Melanocyte of skin (primary cell): ENCODE data around the gene ACKR1. TPM values are rescaled to one million over a fixed set of nuclear protein-coding genes. Genes with fewer than 3 reads are reported as not detected.

Experiments used
- small RNA-seq, 2 donors: library from RNA; depleted of rRNA; stranded (forward); fragments of <200 nt; gene quantifications; one replicate each; pipeline ENCODE3, GENCODE V24; 2012
- total RNA-seq, 2 donors: library from RNA; depleted of rRNA; stranded (reverse); fragments of >200 nt; gene quantifications; 2 replicates each; pipeline ENCODE4 v1.2.3, GENCODE V29; 2012

ACKR1 gene, protein sequence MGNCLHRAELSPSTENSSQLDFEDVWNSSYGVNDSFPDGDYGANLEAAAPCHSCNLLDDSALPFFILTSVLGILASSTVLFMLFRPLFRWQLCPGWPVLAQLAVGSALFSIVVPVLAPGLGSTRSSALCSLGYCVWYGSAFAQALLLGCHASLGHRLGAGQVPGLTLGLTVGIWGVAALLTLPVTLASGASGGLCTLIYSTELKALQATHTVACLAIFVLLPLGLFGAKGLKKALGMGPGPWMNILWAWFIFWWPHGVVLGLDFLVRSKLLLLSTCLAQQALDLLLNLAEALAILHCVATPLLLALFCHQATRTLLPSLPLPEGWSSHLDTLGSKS
- total RNA-seq: under 1 TPM; under 0.01 TPM

DNA sequence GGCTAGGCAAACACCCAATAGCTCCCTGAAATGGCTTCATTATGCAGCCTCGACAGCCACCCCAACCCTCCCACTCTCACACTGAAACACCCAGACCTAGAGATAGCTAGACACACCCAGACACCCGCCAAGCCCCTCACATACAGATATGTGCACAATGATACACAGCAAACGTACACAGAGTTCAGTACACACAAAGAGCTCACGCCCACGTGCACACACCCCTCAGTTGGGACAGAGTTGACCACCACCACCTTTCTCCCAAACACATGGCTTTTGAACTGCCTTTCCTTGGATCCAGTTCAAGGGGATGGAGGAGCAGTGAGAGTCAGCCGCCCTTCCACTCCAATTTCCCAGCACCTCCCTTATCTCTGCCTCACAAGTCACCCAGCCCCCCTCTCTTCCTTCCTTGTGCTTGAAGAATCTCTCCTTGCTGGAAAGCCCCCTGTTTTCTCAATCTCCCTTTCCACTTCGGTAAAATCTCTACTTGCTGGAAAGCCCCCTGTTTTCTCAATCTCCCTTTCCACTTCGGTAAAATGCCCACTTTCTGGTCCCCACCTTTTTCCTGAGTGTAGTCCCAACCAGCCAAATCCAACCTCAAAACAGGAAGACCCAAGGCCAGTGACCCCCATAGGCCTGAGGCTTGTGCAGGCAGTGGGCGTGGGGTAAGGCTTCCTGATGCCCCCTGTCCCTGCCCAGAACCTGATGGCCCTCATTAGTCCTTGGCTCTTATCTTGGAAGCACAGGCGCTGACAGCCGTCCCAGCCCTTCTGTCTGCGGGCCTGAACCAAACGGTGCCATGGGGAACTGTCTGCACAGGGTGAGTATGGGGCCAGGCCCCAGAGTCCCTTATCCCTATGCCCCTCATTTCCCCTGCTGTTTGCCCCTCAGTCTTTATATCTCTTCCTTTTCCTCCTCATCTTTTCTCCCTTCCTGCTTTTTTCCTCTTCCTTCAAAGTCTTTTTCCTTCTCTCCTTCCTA, at the start of gene ACKR1:
ACKR1 (plus strand) TSS at position 715 of the 981 bp plus-strand sequence; CDS start at position 800, 85 bp downstream.

GRCh38 chr1:159171254-159171687, 33.4 kb upstream of the ACKR1 start, which contains the start of gene CADM3:
Gene CADM3, plus strand, starts transcription at chr1:159171615. Its CDS starts 151 bp downstream, at chr1:159171766.

Small RNAs within 50 kb of the gene (small RNA-seq; reads per million reads assigned to genes)
- 0 reads per million in 2 donors for gene RNA5SP60

Other genes with a start within 250 kb of the ACKR1 start
- 100 to 1,000 TPM; 334 to 365 TPM for gene IFI16, start 195.0 kb upstream of the ACKR1 start, total RNA-seq
- under 1 TPM; 0.34 to 1.00 TPM for gene AIM2, start 128.1 kb upstream of the ACKR1 start, total RNA-seq
- gene CADM3, start 33.3 kb upstream of the ACKR1 start, total RNA-seq: 10 to 100 TPM; 11.4 to 12.3 TPM
- not detected for gene FCER1A, start 97.5 kb downstream of the ACKR1 start, total RNA-seq
- gene OR10J4, start 227.3 kb downstream of the ACKR1 start, total RNA-seq: not detected
- gene OR10J1, start 234.8 kb downstream of the ACKR1 start, total RNA-seq: not detected